ENCODE results near the gene SIRT1.
"Not testable (repeated sequence)": the region's sequence is repeated elsewhere in the genome, so short reads cannot be mapped to it uniquely, and the experiment has no call there.

The SIRT1 gene

GRCh38 chr10:67884313-67884841 lies at the start of gene SIRT1:
Gene SIRT1, plus strand, starts transcription at chr10:67884656. Its CDS starts 66 bp downstream, at chr10:67884722.
- peak; percentile 82 for DNase-seq

- DNase-seq = not testable (repeated sequence)
Observed at GRCh38 chr10:67835541-67836394, 48.7 kb upstream of the SIRT1 start.

GRCh38 chr10:67836488-67836887 lies 48.0 kb upstream of the SIRT1 start:
- DNase-seq = no peak

GRCh38 chr10:67836972-67837371 lies 47.5 kb upstream of the SIRT1 start:
- no peak for DNase-seq

GRCh38 chr10:67837541-67838314 lies 46.7 kb upstream of the SIRT1 start, which contains the start of gene DNAJC12:
Gene DNAJC12, minus strand, starts transcription at chr10:67838188. Its CDS starts 177 bp downstream, at chr10:67838011.
- peak; percentile 46 for DNase-seq

GRCh38 chr10:67839511-67839910 lies 44.9 kb upstream of the SIRT1 start:
- not testable (repeated sequence) for DNase-seq

GRCh38 chr10:67839951-67840350 lies 44.5 kb upstream of the SIRT1 start:
- DNase-seq = no peak

- DNase-seq = no peak
Observed at GRCh38 chr10:67841737-67842136, 42.7 kb upstream of the SIRT1 start.

- DNase-seq = no peak
Observed at GRCh38 chr10:67843284-67843683, 41.2 kb upstream of the SIRT1 start.

- DNase-seq = peak; percentile 76
Observed at GRCh38 chr10:67849331-67850011, 35.0 kb upstream of the SIRT1 start.

GRCh38 chr10:67851186-67851585 lies 33.3 kb upstream of the SIRT1 start:
- no peak for DNase-seq

GRCh38 chr10:67852761-67853160 lies 31.7 kb upstream of the SIRT1 start:
- DNase-seq = no peak

GRCh38 chr10:67853512-67853911 lies 30.9 kb upstream of the SIRT1 start:
- DNase-seq = no peak

GRCh38 chr10:67858971-67859370 lies 25.5 kb upstream of the SIRT1 start:
- DNase-seq = no peak

GRCh38 chr10:67861750-67862432 lies 22.6 kb upstream of the SIRT1 start:
- no peak for DNase-seq

GRCh38 chr10:67863094-67863493 lies 21.4 kb upstream of the SIRT1 start:
- DNase-seq = no peak

- DNase-seq = no peak
Observed at GRCh38 chr10:67864607-67865371, 19.7 kb upstream of the SIRT1 start.

GRCh38 chr10:67868132-67868531 lies 16.3 kb upstream of the SIRT1 start:
- no peak for DNase-seq

- DNase-seq = no peak
Observed at GRCh38 chr10:67869996-67870395, 14.5 kb upstream of the SIRT1 start.

- no peak for DNase-seq
Observed at GRCh38 chr10:67875340-67876238, 8.9 kb upstream of the SIRT1 start.
